NCI-H187 treated with DMSO at 0.1 percent for 48 hours (cell line): ENCODE results near the gene GBGT1.
"Not testable (repeated sequence)": the region's sequence is repeated elsewhere in the genome, so short reads cannot be mapped to it uniquely, and the experiment has no call there.

Experiments used
- DNase-seq: peaks from one replicate; lab custom pipeline; 2025; lab: John Stamatoyannopoulos, UW

GBGT1 gene

GRCh38 chr9:133195029-133195428 lies 31.3 kb upstream of the GBGT1 start:
- no peak for DNase-seq

GRCh38 chr9:133194597-133194996 lies 30.9 kb upstream of the GBGT1 start:
- no peak for DNase-seq

- DNase-seq, result no peak
These were observed 28.3 kb upstream of the GBGT1 start for GRCh38 chr9:133191989-133192388.

GRCh38 chr9:133189826-133190225 lies 26.1 kb upstream of the GBGT1 start:
- DNase-seq, result no peak

- no peak for DNase-seq
These were observed 25.1 kb upstream of the GBGT1 start for GRCh38 chr9:133188843-133189180.

- no peak for DNase-seq
These were observed 24.5 kb upstream of the GBGT1 start for GRCh38 chr9:133188006-133188842.

- DNase-seq, result no peak
These were observed 23.9 kb upstream of the GBGT1 start for GRCh38 chr9:133187561-133188005.

- no peak for DNase-seq
These were observed 23.0 kb upstream of the GBGT1 start for GRCh38 chr9:133186736-133187135.

- DNase-seq, result peak; percentile 5
These were observed 21.3 kb upstream of the GBGT1 start for GRCh38 chr9:133184971-133185370.

GRCh38 chr9:133182151-133182550 lies 18.4 kb upstream of the GBGT1 start:
- DNase-seq, result no peak

GRCh38 chr9:133181561-133181960 lies 17.8 kb upstream of the GBGT1 start:
- no peak for DNase-seq

- DNase-seq, result no peak
These were observed 17.2 kb upstream of the GBGT1 start for GRCh38 chr9:133180953-133181352.

GRCh38 chr9:133173056-133173455 lies 9.3 kb upstream of the GBGT1 start:
- DNase-seq, result no peak

- DNase-seq, result no peak
These were observed 7.6 kb upstream of the GBGT1 start for GRCh38 chr9:133171161-133171961.

GRCh38 chr9:133170716-133171115 lies 7.0 kb upstream of the GBGT1 start:
- DNase-seq, result no peak

- not testable (repeated sequence) for DNase-seq
These were observed 6.0 kb upstream of the GBGT1 start for GRCh38 chr9:133169687-133170086.

GRCh38 chr9:133169102-133169501 lies 5.4 kb upstream of the GBGT1 start:
- no peak for DNase-seq

GRCh38 chr9:133168432-133168831 lies 4.7 kb upstream of the GBGT1 start:
- no peak for DNase-seq

GRCh38 chr9:133167769-133168168 lies 4.1 kb upstream of the GBGT1 start:
- DNase-seq, result no peak

GRCh38 chr9:133167096-133167730 lies 3.5 kb upstream of the GBGT1 start:
- DNase-seq, result no peak

GRCh38 chr9:133166392-133166791 lies 2.7 kb upstream of the GBGT1 start:
- DNase-seq, result no peak

GRCh38 chr9:133165452-133165730 lies 1.7 kb upstream of the GBGT1 start:
- no peak for DNase-seq

- no peak for DNase-seq
These were observed 477 bp upstream of the GBGT1 start for GRCh38 chr9:133164191-133164590.
